GM21515 (cell line): ENCODE results near the gene LRRC32.
A peak's percentile ranks its signal among the peaks of the same experiment; 100 is the strongest.
"Not testable (repeated sequence)": the region's sequence is repeated elsewhere in the genome, so short reads cannot be mapped to it uniquely, and the experiment has no call there.

Experiments used
- ATAC-seq: cut with Tn5 transposase; IDR thresholded peaks from one replicate; pipeline ENCODE4 v1.9.1; 2021; ENCODE audit not compliant: unreplicated experiment

LRRC32 gene

DNA sequence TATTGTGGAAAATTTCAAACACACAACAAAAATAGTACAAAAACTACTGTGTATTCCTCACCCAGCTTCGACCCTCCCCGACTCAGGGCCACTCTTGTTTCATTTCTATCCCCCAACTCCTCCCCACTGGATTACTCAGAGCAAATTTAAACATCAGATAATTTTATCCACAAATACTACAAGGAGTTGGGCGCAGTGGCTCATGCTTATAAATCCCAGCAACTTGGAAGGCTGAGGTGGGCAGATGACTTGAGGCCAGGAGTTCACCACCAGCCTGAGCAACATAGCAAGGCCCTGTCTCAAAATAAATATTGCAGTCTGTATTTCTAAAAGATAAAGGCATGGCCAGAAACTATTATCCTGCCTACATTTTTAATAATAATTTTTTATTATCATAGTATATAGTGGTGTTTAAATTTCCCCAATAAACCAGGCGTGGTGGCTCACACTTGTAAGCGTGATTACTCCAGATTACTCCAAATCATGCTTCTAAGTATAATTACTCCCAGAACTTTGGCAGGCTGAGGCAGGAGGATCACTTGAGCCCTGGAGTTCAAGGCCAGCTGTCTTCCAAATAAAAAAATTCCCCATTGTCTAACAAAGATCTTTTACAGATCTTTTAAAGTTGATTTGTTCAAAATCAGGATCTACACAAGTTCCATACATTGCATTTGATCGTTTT is 39.8 kb downstream of the LRRC32 start:
- no peak for ATAC-seq

DNA sequence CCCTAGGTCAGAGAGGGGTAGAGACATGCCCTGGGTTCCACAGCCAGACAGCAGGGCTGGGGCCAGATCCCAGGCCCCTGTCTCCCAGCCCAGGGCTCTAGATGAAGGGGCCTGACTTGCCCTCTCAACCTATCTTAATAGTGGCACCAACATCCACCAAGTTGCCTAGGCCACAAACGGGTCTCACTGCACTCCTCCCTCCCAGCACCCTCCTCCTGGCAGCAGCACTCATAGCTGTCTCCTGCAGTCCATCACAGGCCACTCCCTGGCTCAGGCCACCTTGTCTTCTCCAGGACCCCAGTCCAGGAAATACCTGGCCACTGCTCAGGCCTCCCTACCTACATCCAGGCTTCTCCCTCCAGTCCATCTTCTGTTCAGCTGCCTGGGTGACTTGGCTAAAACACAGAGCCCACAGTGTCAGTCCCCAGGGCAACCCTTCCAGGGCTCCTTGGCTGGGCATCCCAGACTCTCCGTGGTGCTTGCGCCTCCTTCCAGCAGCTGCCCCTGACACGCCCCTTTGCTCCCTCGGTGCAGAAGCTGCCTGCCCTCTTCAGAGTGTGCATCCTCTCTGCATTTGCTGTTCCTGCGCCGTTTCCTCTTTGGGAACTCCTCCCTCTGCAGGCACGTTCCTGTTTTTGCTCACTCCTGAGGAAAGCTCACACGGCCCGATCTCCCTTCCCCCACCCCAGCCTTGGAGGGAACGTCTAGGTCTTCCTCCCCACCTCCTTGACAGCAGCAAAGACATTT is 40.5 kb downstream of the LRRC32 start:
- no peak for ATAC-seq

GRCh38 chr11:76629116-76629852 is 41.3 kb downstream of the LRRC32 start:
- no peak for ATAC-seq

DNA sequence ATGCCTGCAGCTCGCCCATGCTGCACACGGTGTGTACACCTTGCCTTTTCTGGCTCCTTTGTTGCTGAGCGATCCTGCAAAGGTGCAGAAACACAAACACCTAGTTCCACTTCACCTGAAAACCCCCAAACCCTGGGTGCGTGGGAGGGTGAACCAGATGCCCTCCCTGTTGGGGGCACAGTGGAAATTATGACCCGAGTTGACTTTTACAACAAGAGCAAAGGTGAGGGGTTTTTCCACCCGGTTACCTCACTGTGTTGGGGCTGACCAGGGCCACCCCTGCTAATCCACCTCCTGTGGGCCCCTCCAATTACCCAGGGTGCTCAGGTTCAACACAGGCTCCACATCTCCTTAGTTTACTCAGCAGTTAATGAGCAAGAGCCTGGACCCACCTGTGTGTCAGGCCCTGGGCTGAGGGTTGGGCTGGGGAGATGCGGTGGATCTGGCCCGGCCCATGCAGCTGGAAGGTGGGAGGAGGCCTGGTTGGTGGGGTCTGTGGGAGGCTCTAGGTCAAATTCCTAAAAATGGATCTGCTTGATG is 42.1 kb downstream of the LRRC32 start:
- no peak for ATAC-seq

DNA sequence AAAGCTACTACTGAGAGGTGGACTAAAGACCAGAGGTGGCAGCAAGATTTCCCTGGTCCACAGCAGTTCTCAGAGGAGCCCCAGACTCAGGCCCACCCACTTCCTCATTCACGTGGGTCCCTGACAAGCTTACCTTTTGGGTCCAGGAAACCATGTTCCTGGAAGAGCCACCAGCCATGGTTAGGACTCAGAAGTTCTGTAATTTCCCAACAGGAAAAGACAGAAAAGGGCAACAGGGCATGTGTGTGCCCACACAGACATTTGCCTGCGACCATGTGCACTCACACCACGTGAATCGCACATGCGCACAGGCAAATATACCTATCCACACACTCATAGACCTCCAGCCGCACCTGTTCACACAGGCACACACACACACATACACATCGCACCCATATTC is 42.9 kb downstream of the LRRC32 start:
- no peak for ATAC-seq

- peak; percentile 70 for ATAC-seq
These were observed 43.6 kb downstream of the LRRC32 start for GRCh38 chr11:76626921-76627401.

DNA sequence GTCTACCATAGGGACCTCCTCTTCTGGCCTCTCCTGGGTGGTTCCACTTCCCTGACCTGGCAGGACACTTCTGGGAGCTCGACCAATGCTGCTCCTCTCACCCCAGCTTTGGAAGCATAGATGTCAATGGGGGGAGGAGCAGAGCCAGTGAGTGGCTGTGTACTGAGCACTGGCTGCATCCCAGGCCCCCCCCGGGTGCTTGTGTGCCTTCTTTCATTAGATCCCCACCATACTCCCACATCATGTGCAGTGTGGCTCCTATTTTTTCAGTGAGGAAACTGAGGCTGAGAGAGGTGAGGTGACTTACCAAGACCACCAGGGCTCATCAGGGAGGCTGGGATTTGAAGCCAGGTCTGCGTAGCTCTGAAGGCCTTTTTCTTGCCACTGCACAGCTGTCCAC is 44.3 kb downstream of the LRRC32 start:
- ATAC-seq, result no peak

- no peak for ATAC-seq
These were observed 44.9 kb downstream of the LRRC32 start for GRCh38 chr11:76625472-76626186.

DNA sequence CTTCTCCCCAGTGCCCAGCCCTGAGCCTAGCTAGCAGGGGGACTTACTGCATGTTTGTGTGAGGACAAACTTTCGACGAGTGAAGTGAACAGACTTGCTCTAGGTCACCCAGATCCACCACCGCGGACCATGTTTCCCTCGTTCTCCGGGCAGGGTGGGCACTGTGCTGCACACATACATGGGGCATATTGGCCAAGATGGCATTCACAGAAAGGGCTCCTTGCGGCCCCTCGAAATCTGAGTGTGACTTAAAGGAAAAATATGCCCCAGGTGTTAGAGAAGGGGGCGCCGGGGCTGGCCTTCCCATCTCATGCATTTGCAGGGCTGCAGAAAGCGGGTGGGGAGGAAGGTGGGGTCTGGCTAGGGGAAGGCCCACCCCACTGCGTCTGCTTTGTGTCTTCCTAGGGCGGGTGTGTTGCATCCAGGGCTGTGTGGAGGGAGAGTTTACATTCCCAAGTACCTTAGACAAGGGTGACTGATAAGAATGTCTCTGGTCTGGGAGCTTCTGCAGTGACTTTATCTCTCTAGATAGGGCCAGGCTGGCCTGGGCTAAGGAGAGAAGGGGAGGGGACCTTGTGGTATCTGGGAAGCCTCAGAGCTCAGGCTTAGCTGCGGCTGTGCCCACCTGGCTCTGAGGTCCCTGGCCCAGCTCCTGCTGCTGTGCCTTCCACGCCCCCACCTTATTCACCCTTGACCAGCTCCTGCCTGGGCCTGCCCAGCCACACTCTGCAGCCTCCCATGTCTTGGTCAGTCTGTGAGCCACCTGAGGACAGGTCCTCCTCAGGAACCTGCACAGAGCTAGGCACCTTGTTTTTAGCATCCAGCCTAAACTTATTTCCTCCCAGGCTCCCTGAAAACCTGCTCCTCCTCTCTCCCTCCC is 45.8 kb downstream of the LRRC32 start:
- no peak for ATAC-seq

DNA sequence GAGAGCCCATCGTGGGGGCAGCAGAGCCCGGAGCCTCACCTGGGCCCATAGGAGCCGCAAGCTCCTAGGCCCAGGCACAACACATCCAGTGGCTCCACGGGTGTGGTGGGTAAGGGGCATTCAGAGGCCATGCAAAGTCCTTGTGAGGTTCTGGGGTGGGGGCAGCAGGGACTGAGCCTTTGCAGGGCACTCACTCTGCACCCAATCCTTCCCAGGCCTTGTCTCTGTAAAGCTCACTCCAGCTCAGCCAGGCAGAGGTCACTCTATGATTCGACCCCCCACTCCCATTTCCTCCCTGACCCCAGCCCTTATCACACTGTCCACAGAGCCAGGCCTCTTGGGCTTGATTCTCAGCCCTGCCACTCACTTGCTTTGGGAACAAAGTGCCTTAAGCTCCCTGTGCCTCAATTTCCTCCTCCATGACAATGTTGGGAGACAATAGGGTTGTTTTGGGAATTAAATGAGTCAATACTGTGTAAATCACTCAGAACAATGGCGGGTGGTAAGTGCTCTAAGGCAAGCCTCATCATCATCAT is 46.6 kb downstream of the LRRC32 start:
- ATAC-seq, result no peak

DNA sequence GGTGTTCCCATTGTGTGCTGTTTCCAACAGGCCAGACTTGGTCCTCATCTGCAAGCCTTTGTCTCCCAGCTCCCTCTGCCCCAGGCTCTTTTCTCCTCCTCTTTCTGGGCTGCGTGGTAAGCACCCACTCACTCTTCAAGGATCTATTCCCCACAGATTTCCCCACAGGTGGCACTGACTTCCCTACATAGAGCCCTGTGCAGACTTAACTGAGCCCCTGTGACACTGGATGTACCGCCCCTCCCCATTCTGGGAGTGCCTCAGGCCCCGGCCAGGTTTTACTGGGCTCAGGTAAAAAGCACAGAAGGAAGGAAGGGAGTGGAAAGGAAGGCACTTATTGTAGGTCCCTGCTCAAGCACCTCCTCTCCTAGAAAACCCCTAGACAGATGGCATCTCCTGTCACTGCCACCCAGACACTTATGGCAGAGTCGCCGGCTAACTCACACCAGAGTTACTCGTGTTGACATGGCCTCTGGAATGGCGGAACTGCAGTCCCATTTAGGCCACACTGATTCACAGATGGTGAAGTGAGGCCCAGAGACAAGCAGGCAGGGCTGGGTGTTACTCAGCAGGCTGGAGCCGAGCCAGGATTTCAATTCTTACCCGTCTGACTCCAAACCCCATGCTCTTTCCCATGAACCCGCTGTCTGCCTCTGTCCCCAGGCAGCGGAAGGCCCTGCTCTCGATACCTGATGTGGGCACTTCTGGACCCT is 47.2 kb downstream of the LRRC32 start:
- ATAC-seq, result no peak

- ATAC-seq, result no peak
These were observed 48.0 kb downstream of the LRRC32 start for GRCh38 chr11:76622493-76623094.

DNA sequence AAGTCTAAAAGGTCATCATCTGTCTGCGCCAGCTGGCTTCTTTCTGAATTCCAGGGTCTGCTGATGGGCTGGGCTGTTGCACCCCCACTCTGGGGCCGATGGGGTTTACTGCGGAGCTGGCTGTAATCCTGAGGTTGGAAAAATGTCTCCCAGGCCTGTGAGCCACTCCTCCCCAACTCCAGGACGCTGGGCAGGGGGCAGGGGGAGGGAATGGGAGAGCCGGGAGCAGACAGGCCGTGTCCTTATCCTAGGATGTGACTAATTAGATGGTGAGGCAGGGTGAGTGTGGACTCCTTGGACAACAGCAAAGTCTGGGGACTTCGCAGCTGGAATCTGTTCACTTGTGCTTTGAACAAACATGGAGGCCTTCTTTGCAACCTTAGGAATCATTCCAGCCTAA is 48.7 kb downstream of the LRRC32 start:
- ATAC-seq, result no peak

GRCh38 chr11:76621466-76621865 is 49.1 kb downstream of the LRRC32 start:
- ATAC-seq, result no peak

DNA sequence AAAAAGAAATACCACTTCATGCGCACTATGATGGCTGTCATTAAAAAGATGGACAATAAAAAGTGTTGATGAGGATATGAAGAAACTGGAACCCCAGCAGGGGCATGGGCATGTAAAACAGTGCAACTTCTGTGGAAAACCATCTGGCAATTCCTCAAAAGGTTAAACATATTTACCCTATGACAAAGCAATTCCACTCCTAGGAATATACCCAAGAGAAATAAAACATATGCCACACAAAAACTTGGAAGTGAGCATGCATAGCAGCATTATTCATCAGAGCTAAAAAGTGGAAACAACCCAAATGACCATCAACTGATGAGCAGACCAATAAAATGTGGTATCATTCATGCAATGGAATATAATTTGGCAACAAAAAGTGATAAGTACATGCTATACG is 50.1 kb downstream of the LRRC32 start:
- no peak for ATAC-seq

- not testable (repeated sequence) for ATAC-seq
These were observed 50.7 kb downstream of the LRRC32 start for GRCh38 chr11:76619801-76620200.

- no peak for ATAC-seq
These were observed 52.8 kb downstream of the LRRC32 start for GRCh38 chr11:76617553-76618265.
